K562 (cell line): ENCODE data around the gene DYNLL1. TPM values are rescaled to one million over a fixed set of nuclear protein-coding genes. Genes with fewer than 3 reads are reported as not detected.
A peak's percentile ranks its signal among the peaks of the same experiment; 100 is the strongest.

Source experiments
- CHD2 ChIP-seq: IDR thresholded peaks from 2 replicates; pipeline ENCODE4 v1.6.1; 2011; ENCODE audit warnings: low read depth, low read length
- DACH1 ChIP-seq: fragments of 450-650 bp; IDR thresholded peaks from 2 replicates; pipeline ENCODE4 v1.6.1; 2018; ENCODE audit not compliant: partially characterized antibody
- E2F8 ChIP-seq: fragments of 450-650 bp; IDR thresholded peaks from 2 replicates; pipeline ENCODE4 v1.7.1; 2018; ENCODE audit warnings: mild to moderate bottlenecking, low read depth; ENCODE audit not compliant: partially characterized antibody
- EWSR1 ChIP-seq: fragments of 450-650 bp; IDR thresholded peaks from 2 replicates; pipeline ENCODE4 v1.6.1; 2018; ENCODE audit warnings: borderline replicate concordance, mild to moderate bottlenecking, low read depth, moderate library complexity; ENCODE audit not compliant: partially characterized antibody
- FOXJ2 ChIP-seq: fragments of 200-800 bp; sonication (Bioruptor generic); IDR thresholded peaks from 2 replicates; pipeline ENCODE4 v1.6.1; 2016; ENCODE audit warnings: missing genetic modification characterization, missing compliant biosample characterization
- FOXK2 ChIP-seq, 2 experiments: fragments of 450-650 bp; IDR thresholded peaks in 1 of 2; conservative IDR thresholded peaks in 1 of 2; 2 replicates each; pipeline ENCODE4 v1.6.1; 2016; ENCODE audit warnings: low read depth in 2 of 2, mild to moderate bottlenecking in 1 of 2
- JUND ChIP-seq, 2 experiments: IDR thresholded peaks; 2 replicates in 1 of 2; 3 replicates in 1 of 2; pipeline ENCODE4 v1.6.1; 2011; ENCODE audit warnings: borderline replicate concordance in 2 of 2, low read depth in 2 of 2, low read length in 2 of 2, improper control_type of control experiment in 1 of 2, missing biosample characterization in 1 of 2, missing genetic modification characterization in 1 of 2, missing genetic modification reagents in 1 of 2
- MBD2 ChIP-seq: sonication (generic); IDR thresholded peaks from 2 replicates; pipeline ENCODE4 v1.6.1; 2016; ENCODE audit warnings: low read depth, borderline replicate concordance
- NEUROD1 ChIP-seq: fragments of 150-350 bp; IDR thresholded peaks from 2 replicates; pipeline ENCODE4 v1.6.1; 2014; ENCODE audit warnings: borderline replicate concordance, low read length, low read depth; ENCODE audit not compliant: partially characterized antibody
- PTTG1 ChIP-seq: fragments of 450-650 bp; IDR thresholded peaks from 2 replicates; pipeline ENCODE4 v1.6.1; 2016; ENCODE audit warnings: low read depth, mild to moderate bottlenecking, missing genetic modification characterization, missing compliant biosample characterization
- PYGO2 ChIP-seq: fragments of 450-650 bp; IDR thresholded peaks from 2 replicates; pipeline ENCODE4 v1.6.1; 2016; ENCODE audit warnings: mild to moderate bottlenecking, missing genetic modification characterization, moderate library complexity, missing compliant biosample characterization
- RNF2 ChIP-seq: sonication (generic); IDR thresholded peaks from 2 replicates; pipeline ENCODE4 v1.6.1; 2016
- SMAD1 ChIP-seq: fragments of 150-350 bp; IDR thresholded peaks from 2 replicates; pipeline ENCODE4 v1.6.1; 2014; ENCODE audit warnings: low read length, low read depth; ENCODE audit not compliant: partially characterized antibody
- TAF1 ChIP-seq: IDR thresholded peaks from 2 replicates; pipeline ENCODE4 v1.6.1; 2011; ENCODE audit warnings: mild to moderate bottlenecking, low read length, moderate library complexity; ENCODE audit not compliant: insufficient read depth, control insufficient read depth, severe bottlenecking; ENCODE audit errors: extremely low read depth
- TEAD2 ChIP-seq: fragments of 450-650 bp; IDR thresholded peaks from 2 replicates; pipeline ENCODE4 v1.6.1; 2016; ENCODE audit warnings: missing genetic modification characterization, control low read depth, missing compliant biosample characterization
- THRAP3 ChIP-seq: fragments of 450-650 bp; IDR thresholded peaks from 2 replicates; pipeline ENCODE4 v1.6.1; 2016; ENCODE audit warnings: mild to moderate bottlenecking, inconsistent platforms, borderline replicate concordance
- ZBTB9 ChIP-seq: fragments of 450-650 bp; formaldehyde crosslinking; IDR thresholded peaks from 2 replicates; pipeline ENCODE4 v1.4.0; 2020; ENCODE audit warnings: mild to moderate bottlenecking, moderate library complexity
- ZNF3 ChIP-seq: fragments of 250-450 bp; sonication (Bioruptor Pico); IDR thresholded peaks from 2 replicates; pipeline ENCODE4 v1.5.0; 2021; ENCODE audit warnings: mild to moderate bottlenecking, moderate library complexity
- ZNF644 ChIP-seq: fragments of 200-800 bp; sonication (Bioruptor generic); IDR thresholded peaks from 2 replicates; pipeline ENCODE4 v1.6.1; 2016; ENCODE audit warnings: low read depth, missing genetic modification characterization, missing compliant biosample characterization
- polyA plus RNA-seq, 8 experiments: library from polyadenylated mRNA; depleted of rRNA in 4 of 8; stranded (reverse) in 5 of 8; unstranded in 3 of 8; fragments of >200 nt; fragmentation: Nextera tagmentation in 2 of 8; fragmentation: Illumina TruSeq in 1 of 8; extraction: Ambion mirVana in 2 of 8; extraction: Trizol in 1 of 8; gene quantifications; 2 replicates each; pipeline versions ENCODE4 v1.2.1 to v1.2.3, GENCODE V29; 2011 to 2014; ENCODE audit warnings: inconsistent platforms in 1 of 8, missing spikeins in 1 of 8
- total RNA-seq, 7 experiments: library from RNA; depleted of rRNA in 6 of 7; stranded (reverse); fragments of >200 nt in 6 of 7; fragmentation: Illumina TruSeq in 2 of 7; extraction: Trizol in 2 of 7; gene quantifications; 2 replicates each; pipeline versions ENCODE4 v1.2.1 to v1.2.3, GENCODE V29; 2011 to 2021; ENCODE audit warnings: low replicate concordance in 1 of 7
- TF ChIP-seq, protein P1 (sequence below), 2 experiments: IDR thresholded peaks; 2 replicates each; pipeline ENCODE4 v1.6.1; 2012; ENCODE audit warnings: improper control_type of control experiment in 2 of 2, low read depth in 2 of 2, low read length in 2 of 2, borderline replicate concordance in 1 of 2

The DYNLL1 gene
- total and polyA plus RNA-seq, 9 of the 15 experiments (the other 6 are each of a cell fraction or from before 2014, with no cell fraction given), result 303 to 1,112 (median 468) TPM

- peak; percentile 31 for TF ChIP-seq SMAD1
- TF ChIP-seq DACH1, result no peak
- TF ChIP-seq RNF2, result 0 out of 2 replicates have a peak, but pooled peaks have one; percentile 63
- peak; percentile 96 for TF ChIP-seq TAF1
- no peak for TF ChIP-seq ZNF644 (tag)
- peak; percentile 39 to 60; a peak in 1 of 4 replicates for TF ChIP-seq FOXK2 (conservative IDR thresholded peaks at IDR 0.05 in 1 of 2, IDR thresholded peaks at IDR 0.05 in 1 of 2; ENCODE audit: low read depth in 2 of 2)
- no peak for TF ChIP-seq ZNF3 (CRISPR knock-in tag)
- peak; percentile 47; the same call in 1 of the 2 replicates for TF ChIP-seq FOXJ2 (tag)
- TF ChIP-seq, protein P1, sequence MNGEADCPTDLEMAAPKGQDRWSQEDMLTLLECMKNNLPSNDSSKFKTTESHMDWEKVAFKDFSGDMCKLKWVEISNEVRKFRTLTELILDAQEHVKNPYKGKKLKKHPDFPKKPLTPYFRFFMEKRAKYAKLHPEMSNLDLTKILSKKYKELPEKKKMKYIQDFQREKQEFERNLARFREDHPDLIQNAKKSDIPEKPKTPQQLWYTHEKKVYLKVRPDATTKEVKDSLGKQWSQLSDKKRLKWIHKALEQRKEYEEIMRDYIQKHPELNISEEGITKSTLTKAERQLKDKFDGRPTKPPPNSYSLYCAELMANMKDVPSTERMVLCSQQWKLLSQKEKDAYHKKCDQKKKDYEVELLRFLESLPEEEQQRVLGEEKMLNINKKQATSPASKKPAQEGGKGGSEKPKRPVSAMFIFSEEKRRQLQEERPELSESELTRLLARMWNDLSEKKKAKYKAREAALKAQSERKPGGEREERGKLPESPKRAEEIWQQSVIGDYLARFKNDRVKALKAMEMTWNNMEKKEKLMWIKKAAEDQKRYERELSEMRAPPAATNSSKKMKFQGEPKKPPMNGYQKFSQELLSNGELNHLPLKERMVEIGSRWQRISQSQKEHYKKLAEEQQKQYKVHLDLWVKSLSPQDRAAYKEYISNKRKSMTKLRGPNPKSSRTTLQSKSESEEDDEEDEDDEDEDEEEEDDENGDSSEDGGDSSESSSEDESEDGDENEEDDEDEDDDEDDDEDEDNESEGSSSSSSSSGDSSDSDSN (IDR thresholded peaks at IDR 0.05; ENCODE audit: borderline replicate concordance in 1 of 2, low read depth in 2 of 2, low read length in 2 of 2), result 0 out of 4 replicates have a peak, but pooled peaks of 1 of the 2 experiments have one; percentile 37
- TF ChIP-seq EWSR1, result no peak
- TF ChIP-seq E2F8, result peak; percentile 72
- no peak for TF ChIP-seq PYGO2 (tag)
- TF ChIP-seq JUND (IDR thresholded peaks at IDR 0.05; ENCODE audit: borderline replicate concordance, low read depth, low read length), result peak; percentile 5; the same call in 1 of the 2 replicates
- TF ChIP-seq JUND (tag; IDR thresholded peaks at IDR 0.05; ENCODE audit: borderline replicate concordance, low read depth, low read length), result no peak
- TF ChIP-seq CHD2, result peak; percentile 72
- TF ChIP-seq MBD2, result peak; percentile 98
- no peak for TF ChIP-seq THRAP3
- TF ChIP-seq TEAD2 (tag), result no peak
- TF ChIP-seq ZBTB9, result no peak
- peak; percentile 88 for TF ChIP-seq NEUROD1
- no peak for TF ChIP-seq PTTG1 (tag)
Measured at GRCh38 chr12:120495731-120496412, at the start of gene DYNLL1 (continued).
